DND-41 (cell line): Measurements from ENCODE around the gene HCN1.

Experiments
- CTCF ChIP-seq: IDR thresholded peaks from 2 replicates; pipeline ENCODE4 v1.5.1; 2012; ENCODE audit warnings: borderline replicate concordance, low read length, moderate library complexity, mild to moderate bottlenecking; ENCODE audit not compliant: poor library complexity, severe bottlenecking; ENCODE audit errors: extremely low read depth
- EZH2 ChIP-seq: IDR thresholded peaks from 3 replicates; pipeline ENCODE4 v1.6.1; 2012; ENCODE audit warnings: borderline replicate concordance, low read depth, mild to moderate bottlenecking, moderate library complexity, low read length, inconsistent platforms; ENCODE audit not compliant: severe bottlenecking

DNA sequence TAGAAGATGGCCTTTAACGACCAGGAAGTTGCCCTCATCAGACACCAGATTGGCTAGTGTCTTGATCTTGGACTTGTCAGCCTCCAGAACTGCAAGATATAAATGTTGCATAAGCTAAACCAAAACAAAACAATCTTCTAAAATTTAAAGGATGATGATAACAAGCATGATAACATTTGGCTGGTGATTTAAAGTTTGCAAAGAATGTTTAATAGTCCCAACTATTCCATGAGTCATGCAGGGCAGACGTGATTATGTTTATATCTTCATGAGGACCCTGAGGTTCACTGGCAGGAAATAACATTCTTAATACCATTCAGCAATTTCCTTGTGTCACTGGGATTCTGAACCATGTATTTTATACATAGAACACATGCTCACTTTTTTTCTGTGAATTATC is 319.8 kb downstream of the HCN1 start:
- TF ChIP-seq CTCF (no peak), EZH2 (no peak)
